HTR-8/SVneo (cell line): ENCODE results near the gene SHROOM2.
"Not testable (repeated sequence)": the region's sequence is repeated elsewhere in the genome, so short reads cannot be mapped to it uniquely, and the experiment has no call there.

Experiments used
- DNase-seq: peaks from one replicate; pipeline ENCODE4 v3.0.0; 2011; ENCODE audit warnings: low spot score, mixed read lengths; ENCODE audit not compliant: insufficient read length
- FAIRE-seq: peaks from 2 replicates; lab custom pipeline; 2011; peaks lifted over from hg19 to GRCh38; lab: Jason Lieb, UNC

Gene SHROOM2

GRCh38 chrX:9784332-9784731 lies 1.9 kb upstream of the SHROOM2 start:
- DNase-seq (no peak), FAIRE-seq (no peak)

GRCh38 chrX:9785254-9785943 lies 830 bp upstream of the SHROOM2 start:
- no peak for DNase-seq
- no peak for FAIRE-seq

- DNase-seq: no peak
- no peak for FAIRE-seq
Measured at GRCh38 chrX:9786798-9787635, 788 bp downstream of the SHROOM2 start.

GRCh38 chrX:9788911-9789310 lies 2.7 kb downstream of the SHROOM2 start:
- DNase-seq (no peak), FAIRE-seq (no peak)

- no peak for DNase-seq
Measured at GRCh38 chrX:9789555-9789954, 3.3 kb downstream of the SHROOM2 start.

GRCh38 chrX:9790866-9791265 lies 4.6 kb downstream of the SHROOM2 start:
- FAIRE-seq (no peak), DNase-seq (no peak)

More at GRCh38 chrX:9789555-9789954, 3.3 kb downstream of the SHROOM2 start:
- FAIRE-seq: no peak

GRCh38 chrX:9794495-9794894 lies 8.3 kb downstream of the SHROOM2 start:
- no peak for FAIRE-seq
- no peak for DNase-seq

GRCh38 chrX:9797384-9798360 lies 11.4 kb downstream of the SHROOM2 start:
- DNase-seq (no peak), FAIRE-seq (no peak)

- DNase-seq (no peak), FAIRE-seq (no peak)
Measured at GRCh38 chrX:9802737-9803136, 16.5 kb downstream of the SHROOM2 start.

GRCh38 chrX:9804444-9804843 lies 18.2 kb downstream of the SHROOM2 start:
- FAIRE-seq: no peak

GRCh38 chrX:9805956-9806355 lies 19.7 kb downstream of the SHROOM2 start:
- no peak for FAIRE-seq
- no peak for DNase-seq

More at GRCh38 chrX:9804444-9804843, 18.2 kb downstream of the SHROOM2 start:
- DNase-seq: no peak

GRCh38 chrX:9807355-9808182 lies 21.3 kb downstream of the SHROOM2 start:
- FAIRE-seq (no peak), DNase-seq (no peak)

GRCh38 chrX:9809876-9810275 lies 23.6 kb downstream of the SHROOM2 start:
- DNase-seq, FAIRE-seq: not testable (repeated sequence)

GRCh38 chrX:9811086-9811485 lies 24.9 kb downstream of the SHROOM2 start:
- not testable (repeated sequence) for DNase-seq, FAIRE-seq

- FAIRE-seq (no peak), DNase-seq (no peak)
Measured at GRCh38 chrX:9816084-9816700, 30.0 kb downstream of the SHROOM2 start.

- FAIRE-seq: no peak
- DNase-seq: no peak
Measured at GRCh38 chrX:9821572-9821971, 35.3 kb downstream of the SHROOM2 start.

GRCh38 chrX:9824554-9824953 lies 38.3 kb downstream of the SHROOM2 start:
- DNase-seq (no peak), FAIRE-seq (no peak)

- FAIRE-seq: no peak
- no peak for DNase-seq
Measured at GRCh38 chrX:9825129-9825790, 39.0 kb downstream of the SHROOM2 start.
